Measurements from ENCODE around the gene CACHD1.

The CACHD1 gene

DNA sequence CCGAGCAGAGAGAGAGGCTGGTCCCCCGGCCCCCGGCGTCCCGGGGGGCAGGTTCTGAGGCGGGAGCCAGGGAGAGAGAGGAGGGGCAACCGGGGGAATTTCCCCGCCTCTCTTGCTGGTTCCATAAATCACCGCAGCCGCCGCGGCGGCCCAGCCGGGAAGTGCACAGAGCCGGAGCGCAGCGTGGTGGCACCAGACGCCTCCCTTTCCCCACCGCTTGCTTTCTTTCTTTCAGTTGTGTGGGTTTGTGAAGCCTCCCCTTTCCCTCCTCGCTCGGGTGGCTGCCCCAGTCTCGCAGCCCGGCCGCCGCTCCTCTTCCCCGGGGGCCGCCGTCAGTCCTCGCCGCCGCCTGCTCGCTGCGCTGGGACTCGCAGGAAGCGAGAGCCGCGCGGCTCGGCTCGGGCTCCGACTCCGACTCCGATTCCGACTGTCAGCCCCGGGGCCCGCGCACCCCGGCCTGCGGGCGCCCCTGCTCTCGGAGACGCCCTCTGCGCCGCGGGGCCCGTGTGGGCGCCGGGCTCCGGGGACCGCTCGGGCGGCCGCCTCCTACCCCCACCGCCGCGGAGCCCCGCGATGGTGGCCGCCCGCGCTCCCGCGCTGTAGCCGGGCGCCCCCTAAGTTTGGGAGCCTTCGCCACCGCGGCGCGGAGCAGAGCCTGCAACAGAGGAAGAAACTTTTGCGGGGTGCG lies at the start of gene CACHD1:
Gene CACHD1 (plus strand): TSS at position 153 of the 688 bp plus-strand sequence. CDS start 616 bp downstream, outside the sequence.
- peak; percentile 72 for DNase-seq

DNA sequence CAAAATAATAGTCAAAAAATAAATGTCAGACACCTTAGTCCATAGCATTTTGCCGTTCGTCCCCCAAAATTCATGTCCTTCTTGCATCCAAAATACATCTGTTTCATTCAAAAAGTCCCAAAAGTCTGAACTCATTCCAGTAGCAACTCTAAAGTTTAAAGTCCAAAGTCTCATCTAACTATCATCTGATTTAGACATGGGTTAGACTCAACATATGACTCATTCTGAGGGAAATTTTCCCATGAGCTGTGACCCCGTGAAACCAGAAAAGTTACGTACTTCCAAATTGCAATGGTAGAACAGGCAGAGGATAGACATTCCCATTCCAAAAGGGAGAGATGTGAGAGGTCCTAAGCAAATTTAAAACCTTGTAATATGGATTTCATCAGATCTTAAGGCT lies 48.6 kb upstream of the CACHD1 start:
- no peak for DNase-seq

DNA sequence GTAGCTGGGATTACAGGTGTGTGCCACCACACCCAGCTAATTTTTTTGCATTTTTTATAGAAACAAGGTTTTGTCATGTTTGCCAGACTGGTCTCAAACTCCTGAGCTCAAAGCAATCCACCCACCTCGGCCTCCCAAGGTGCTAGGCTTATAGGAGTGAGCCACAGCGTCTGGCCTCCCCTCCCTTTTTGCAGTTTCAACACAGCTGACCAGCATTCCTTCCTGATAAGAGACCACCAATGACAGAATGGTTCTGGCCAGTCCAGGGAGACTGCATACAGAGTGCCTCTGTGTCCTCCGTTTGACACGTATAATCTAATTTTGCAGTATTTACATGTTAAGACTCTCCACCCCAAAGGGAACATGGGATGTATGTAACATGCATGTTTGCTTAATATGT lies 46.4 kb upstream of the CACHD1 start:
- no peak for DNase-seq

DNA sequence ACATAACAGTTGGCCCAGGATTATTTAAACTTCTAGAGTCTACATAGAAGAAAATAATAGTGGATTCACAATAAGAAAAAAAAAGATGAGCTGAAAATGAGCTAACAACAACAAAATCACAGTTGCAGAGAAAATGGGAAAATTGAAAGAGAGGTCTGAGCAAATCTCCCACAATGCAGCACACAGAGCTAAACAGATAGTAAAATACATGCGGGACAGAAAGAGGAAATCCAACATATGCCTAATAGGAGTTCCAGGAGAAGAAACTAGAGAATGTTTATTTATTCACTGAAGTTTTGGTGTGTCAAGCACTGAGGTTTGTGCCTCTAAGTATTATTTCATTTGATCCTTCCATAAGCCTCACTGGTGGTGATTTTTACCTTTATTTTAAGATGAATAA lies 45.5 kb upstream of the CACHD1 start:
- no peak for DNase-seq

DNA sequence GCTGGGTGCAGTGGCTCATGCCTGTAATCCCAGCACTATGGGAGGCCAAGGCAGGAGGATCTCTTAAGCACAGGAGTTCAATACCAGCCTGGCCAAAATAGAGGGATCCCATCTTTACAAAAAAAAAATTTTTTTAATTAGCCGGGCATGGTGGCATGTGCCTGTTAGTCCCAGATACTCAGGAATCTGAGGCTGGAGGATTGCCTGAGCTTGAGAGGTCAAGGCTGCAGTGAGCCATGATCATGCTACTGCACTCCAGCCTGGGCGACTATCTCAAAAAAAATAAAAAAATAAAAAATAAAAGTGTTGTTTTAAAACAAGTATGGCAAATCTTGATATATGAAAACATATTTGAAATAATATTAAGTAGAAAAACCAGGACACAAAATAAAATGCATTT lies 44.4 kb upstream of the CACHD1 start:
- DNase-seq: no peak

DNA sequence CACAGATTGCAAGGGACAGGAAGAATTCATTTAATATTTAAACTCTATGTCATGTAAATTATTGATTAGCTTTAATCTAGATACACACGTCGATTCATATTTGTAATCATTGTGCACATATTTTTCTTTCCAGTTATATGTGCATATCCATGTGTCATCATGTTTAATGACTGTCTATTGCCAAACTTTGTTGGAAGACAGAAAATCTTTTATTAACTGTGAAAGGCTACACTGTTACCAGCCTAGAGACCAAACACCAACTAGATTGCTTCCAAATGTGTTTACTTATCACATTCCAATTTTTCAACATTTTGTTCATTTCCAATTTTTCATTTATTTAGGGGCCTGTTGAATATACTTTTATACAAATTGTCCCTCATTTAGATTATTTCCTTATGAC lies 43.2 kb upstream of the CACHD1 start:
- no peak for DNase-seq

DNA sequence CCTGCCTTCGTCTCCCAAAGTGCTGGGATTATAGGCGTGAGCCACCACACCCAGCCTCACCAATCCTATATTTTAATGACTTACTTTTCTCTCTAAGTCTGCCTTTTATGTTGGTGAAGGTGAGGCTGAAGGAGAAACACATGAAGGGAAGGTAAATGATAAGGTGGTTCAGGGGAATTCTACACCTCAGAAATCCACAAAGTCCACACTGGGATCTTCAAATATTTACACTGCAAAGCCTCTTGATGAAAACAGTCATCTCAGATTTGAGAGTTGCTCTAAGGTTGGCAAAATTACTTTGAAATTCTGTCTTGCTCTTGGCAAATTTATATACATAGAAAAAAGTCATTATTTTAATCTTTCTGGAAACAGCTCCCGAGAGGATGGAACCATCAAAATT lies 42.0 kb upstream of the CACHD1 start:
- no peak for DNase-seq

DNA sequence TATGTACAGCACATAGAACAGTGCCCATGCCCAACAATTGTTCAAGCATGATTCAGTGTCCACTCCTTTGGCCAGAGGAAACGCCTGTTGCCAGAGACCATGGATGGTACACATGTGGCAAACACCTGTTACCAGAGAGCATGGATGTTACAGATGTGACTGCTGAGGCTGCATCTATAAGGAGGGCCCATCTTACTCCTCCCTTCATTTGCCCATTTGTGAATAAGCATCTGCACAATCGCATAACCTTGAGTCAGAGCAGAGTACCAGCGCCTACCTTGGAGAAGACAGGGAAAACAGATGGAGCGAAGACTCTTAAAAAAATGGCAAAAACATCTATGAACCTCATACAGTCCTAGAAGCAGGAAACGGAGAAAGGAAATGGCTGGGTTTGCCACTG lies 36.6 kb upstream of the CACHD1 start:
- DNase-seq: no peak

DNA sequence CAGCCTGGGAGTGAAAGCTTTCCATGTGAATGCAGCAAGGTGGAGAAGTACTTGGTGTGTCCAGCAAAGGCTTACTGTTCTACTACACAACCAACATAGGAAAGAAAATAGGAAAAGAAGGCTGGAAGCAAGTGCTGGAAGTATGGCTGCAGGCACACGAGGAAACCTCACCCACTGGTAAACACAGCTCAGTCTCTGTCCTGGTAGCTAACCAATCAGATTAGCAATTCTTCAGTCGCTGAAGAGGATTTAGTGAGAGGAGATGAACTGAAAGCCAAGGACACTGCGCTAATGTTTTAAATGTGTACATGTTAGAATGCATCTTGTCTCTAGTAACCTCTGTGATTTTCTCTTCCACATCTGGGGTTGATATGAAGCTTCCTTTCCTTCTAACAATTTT lies 36.2 kb upstream of the CACHD1 start:
- DNase-seq: no peak

DNA sequence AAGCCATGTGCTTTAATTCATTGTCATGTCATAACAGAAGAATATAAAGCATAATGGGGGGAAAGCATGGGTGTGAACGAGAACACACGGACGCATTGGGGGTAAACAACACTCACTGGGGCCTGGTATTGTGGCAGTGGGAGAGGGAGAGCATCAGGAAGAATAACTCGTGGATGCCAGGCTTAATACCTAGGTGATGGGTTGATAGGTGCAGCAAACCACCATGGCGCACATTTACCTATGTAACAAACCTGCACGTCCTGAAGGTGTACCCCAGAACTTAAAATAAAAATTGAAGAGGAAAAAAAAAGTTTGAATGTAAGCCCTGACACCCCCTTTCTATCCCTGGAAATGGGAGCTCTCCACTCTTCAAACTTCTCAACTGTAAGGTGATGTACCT lies 34.9 kb upstream of the CACHD1 start:
- no peak for DNase-seq

DNA sequence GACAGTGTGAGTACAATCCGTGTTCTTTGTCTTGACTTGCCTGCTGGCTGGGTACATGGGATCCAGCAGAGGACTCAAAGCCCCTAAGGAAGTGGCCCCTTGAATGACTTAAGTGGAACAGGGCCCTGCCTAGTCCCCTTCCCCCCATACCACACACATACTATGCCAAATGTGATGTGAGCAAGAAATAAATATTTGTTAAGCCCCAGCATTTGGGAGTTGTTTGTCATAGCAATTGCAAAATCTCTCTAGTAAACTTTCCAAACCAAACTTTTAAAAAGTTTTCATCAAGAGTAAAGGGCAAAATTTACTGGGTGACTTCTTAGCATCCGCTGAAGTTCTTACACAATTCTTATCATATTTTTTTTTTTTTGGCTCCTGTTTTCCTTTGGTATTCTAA lies 32.5 kb upstream of the CACHD1 start:
- DNase-seq: no peak

DNA sequence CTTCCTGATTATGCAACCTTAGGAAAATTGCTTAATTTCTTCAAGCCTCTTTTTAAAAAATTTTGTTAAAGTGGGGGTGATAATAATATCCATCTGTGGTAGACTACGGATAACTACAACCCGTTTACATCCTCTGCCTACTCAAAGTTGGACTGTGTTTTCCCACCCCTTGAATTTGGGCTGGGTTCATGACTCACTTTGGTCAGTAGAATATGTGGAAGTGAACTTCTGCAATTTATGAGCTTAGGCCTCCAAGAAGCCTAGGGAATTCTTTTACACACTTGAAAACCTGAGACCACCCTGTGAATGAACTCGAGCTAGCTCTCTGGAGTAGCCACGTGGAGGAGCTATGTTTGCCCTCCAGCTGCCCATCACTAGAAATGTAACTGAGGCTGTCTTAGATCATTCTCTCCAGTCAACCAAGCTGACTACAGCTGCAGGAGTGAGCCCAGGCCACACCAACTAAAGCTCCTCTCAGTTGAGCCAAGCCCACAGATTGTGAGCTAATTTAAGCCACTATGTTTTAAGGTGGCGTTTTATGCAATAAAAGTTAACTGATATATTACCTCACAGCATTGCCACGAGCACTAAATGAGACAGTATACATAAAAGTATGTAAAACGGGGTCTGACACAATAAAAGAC lies 29.6 kb upstream of the CACHD1 start:
- DNase-seq: no peak

DNA sequence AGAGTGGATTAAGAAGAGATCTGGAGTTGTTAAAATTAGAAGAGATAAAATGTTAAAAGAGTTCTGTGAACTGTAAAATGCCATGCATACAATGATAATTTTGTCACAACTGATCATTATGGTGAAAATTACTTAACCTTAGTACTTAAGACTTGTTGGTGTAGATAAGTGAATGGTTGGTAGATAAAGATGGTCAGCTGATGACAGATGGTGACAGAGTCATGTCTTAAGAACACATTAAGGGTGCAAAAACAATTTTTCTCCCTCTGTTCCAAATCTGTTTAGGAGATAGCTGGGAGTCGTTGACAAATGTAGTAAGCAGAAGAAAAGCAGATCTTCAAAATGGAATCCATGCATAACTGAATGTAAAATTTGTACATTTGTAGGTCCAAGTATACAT lies 18.5 kb upstream of the CACHD1 start:
- DNase-seq: no peak

DNA sequence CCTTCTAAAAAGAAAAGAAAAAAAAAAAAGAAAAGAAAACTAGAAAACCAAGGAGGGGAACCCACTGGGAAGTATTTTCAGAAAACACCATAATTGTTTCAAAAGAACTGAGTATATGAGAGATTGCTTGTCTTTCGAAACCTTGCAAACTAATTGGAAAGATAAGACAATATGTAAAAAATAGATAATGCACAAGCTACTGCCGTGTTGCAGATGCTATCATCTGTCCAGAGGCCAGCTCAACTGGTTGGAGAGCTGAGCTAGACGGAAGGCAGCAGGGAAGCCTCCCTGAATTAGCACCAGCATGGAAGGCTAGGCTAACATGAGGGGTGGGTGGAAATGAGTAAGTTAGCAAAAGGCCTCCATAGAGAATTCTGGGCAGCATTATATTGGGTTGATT lies 16.2 kb upstream of the CACHD1 start:
- DNase-seq: no peak

DNA sequence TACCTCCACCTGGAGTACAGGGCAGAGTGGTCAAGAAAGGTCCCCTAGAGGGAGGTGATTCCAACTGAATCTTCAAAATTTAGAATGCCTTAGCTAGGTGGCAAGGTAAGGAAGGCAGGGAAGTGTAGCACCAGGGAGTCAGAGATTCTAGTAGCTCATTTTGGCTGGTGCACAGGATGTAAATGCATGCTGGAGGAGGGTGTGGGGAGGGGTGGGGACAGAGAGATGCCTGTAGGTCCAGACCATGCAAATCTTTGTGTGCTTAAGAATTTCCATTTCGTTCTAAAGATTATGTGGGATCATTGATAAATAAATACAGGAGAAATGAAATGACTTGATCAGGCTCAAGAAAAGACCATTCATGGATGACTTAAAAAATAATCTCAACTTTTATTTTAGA lies 11.0 kb upstream of the CACHD1 start:
- no peak for DNase-seq

DNA sequence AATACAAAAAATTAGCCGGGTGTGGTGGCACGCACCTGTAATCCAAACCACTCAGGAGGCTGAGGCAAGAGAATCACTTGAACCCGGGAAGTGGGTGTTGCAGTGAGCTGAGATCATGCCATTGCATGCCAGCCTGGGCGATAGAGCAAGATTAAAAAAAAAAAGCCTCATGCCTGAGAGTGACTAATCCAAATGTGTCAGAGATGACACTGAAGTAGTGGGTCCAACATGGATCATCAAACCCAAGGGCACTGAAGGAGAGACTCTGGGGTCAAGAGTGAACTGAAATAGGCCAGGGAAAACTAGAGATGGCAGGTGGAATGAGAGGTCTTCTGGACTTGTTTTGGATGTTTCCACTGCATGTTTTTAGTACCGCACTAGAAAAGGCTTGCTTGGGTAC lies 10.2 kb upstream of the CACHD1 start:
- no peak for DNase-seq

DNA sequence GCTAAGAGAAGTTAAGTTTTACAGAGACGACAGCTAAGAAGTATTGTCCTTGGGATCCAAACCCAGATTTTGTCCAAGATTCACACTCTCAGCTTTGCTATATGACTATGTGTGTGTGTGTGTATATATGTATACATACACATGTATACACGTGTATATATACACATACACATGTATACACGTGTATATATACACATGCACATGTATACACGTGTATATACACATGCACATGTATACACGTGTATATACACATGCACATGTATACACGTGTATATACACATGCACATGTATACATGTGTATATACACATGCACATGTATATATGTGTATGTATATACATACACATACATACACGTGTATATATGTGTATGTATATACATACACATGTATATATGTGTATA lies 3.9 kb upstream of the CACHD1 start:
- no peak for DNase-seq

DNA sequence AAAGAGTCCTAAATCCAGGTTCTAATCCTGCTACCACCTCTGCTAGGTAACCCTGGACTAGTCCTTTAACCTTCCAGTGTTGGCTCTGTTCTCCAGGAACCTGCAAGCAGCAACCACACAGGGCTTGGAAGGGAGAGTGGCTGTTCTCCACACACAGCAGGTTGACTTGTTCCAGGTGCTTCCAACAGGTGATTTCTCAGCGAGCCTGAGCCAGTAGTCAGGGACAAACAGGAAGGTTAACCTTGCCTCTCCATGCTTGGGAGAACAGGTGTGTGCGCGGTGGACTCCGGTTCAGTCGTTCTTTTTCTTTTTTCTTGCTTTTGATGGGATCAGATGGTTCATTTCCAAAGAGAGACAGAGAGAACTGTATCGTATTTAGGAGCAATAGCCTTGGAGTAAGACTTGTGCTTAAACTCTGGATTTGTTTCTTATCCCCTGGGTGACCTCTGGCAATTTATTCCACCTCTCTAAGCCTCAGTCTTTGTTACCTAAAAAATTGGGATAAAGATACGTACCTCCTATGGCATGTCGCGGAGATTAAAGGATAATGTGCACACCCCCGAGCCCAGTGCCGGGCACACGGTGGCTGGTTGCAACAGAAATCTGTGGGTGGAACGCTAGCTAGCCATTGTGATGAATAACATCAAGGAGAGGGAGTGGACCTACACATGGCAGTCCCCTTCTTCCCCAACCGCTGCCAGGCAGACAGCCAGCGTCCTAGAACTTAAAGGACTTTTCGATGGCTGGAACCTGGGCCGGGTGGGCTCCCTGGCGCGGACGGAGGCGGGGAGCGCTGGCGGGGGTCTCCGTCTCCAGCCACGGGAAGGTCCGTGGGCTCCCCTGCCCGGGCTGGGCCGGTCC lies 583 bp upstream of the CACHD1 start:
- peak; percentile 64 for DNase-seq

DNA sequence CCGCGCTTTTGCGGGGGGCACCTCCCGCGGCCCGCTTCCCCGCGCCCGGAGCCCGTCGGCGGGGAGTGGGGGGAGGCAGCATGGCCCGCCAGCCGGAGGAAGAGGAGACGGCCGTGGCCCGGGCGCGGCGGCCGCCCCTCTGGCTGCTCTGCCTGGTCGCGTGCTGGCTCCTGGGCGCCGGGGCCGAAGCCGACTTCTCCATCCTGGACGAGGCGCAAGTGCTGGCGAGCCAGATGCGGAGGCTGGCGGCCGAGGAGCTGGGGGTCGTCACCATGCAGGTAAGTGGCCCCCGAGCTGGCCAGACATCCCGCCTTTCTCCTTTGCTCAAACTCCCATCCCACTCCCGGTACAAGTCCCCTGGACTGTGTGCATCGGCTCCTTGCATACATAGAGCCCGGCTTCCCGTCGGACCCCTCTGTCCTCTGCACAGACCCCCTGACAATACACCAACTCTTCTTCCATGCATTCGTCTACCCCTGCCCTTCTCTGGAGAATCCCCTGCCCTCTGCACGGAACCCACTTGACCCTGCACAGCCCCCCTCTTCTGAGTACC lies 812 bp downstream of the CACHD1 start:
- DNase-seq: no peak

DNA sequence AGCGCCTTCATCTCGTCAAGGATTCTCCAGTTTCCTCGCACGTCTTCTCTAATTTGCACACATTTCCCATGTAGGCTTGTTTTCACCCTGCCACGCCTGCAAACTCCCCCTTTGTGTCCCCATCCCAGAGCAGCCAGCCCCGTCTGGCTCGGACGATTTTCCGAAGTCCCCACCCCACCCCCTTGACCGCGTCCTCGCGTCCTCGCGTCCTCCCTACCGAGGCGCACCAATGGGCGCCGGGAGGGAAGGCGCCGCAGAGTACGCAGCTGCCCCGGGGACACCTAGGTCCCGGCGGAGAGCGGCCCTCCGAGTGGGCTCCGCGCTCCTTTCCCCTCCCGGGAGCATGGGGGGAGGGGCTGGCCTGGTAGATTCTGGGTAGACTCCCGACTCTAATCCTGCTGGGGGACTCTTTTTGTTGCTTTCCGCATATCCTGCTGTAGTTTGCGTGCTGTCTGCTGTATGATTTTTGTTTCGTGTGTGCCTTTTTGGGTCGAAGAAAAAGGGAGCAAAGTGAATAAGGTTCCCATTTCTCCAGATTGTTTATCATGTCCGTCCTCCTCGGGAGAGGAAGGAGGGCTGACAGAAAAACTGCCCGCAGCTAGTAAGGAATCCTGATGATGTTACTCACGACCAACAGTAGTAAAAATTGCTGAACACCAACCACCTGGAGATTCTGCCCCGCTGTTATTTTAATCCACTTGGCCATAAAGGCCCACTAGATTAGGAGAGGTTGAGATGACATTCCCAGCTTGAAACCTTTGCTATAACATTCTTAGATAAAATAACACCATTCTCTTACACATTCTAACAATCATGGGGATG lies 1.5 kb downstream of the CACHD1 start:
- DNase-seq: no peak

DNA sequence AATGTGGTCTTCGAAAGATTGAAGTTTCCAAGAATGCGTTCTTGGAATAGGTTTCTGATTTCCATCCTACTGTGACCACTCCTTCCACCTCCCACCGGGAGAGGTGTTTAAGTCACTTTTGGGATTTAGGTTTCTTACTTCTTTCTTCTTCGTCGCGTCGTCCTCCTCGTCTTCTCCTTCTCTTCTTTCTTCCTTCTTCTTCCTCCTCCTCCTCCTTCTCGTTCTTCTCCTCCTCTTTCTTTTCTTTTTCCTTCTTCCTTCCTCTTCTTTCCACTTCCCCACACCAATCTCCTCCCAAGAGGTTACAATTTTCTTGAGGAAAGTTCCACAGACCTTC lies 2.1 kb downstream of the CACHD1 start:
- no peak for DNase-seq

DNA sequence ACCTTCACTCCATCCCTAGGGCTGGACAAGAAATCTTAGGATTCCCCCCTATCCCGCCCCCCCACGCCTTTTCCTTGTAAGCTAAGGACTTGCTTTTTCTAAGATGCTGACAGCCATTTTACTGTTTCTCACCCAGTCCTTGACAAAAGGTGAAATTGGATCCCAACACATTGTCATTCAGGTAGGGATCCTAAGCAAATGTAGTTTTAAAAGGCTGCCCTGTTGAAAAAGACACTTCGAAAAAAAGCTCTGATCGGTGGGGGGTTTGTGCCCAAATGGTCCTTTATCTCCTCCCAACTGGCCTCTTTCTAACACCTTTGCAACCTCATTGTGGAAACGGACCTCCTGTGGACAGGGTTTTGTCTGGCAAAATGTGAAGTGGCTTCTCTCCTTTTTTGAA lies 2.9 kb downstream of the CACHD1 start:
- DNase-seq: no peak

DNA sequence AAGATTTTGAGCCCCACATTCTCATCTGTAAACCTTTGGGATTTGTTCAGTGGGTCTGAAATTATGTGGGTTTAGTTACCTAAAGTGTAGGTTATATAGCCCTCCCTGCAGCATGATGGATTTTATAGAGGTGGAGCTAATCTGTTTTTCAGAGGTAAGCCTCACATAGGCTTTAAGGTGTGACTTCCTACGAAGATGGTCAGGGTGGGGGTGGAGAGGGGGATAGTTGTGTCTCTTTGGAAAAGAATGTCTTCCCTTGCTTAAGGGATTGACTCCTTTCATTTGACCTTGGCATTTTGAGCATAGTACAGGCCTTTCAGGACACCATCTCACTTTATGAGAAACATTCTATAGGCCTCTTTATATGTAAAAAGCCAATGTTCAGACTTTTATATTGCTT lies 3.4 kb downstream of the CACHD1 start:
- no peak for DNase-seq
